Adrenal gland (tissue), 12 donors: Measurements from ENCODE around the gene MARCHF10. TPM values are rescaled to one million over a fixed set of nuclear protein-coding genes. Genes with fewer than 3 reads are reported as not detected.

ENCODE experiments used
- DNase-seq, 7 donors: peaks; one replicate each; pipeline ENCODE4 v3.0.0-alpha.2; 2019 to 2020
- H3K27ac ChIP-seq, 5 donors: fragments of 200-600 bp; sonication (generic) in 4 of 5; 1 replicate in 3 of 5; 2 replicates in 2 of 5; pipeline versions ENCODE4 v1.5.1 to v1.8.0; 2016 to 2020; ENCODE audit warnings: mild to moderate bottlenecking in 1 of 5
- H3K27me3 ChIP-seq: fragments of 200-600 bp; 2 replicates; pipeline ENCODE4 v1.8.0; 2021
- H3K36me3 ChIP-seq, 2 donors: fragments of 200-600 bp; replicated peaks in 1 of 2; 1 replicate in 1 of 2; 2 replicates in 1 of 2; pipeline versions ENCODE4 v1.5.1 to v1.8.0; 2018 to 2022
- H3K4me1 ChIP-seq, 2 donors: fragments of 200-600 bp; replicated peaks in 1 of 2; 1 replicate in 1 of 2; 2 replicates in 1 of 2; pipeline versions ENCODE4 v1.5.1 to v1.8.0; 2018 to 2021
- H3K4me3 ChIP-seq, 4 donors: fragments of 200-600 bp; sonication (generic) in 3 of 4; one replicate each; pipeline ENCODE4 v1.5.1; 2016 to 2018
- H3K9me3 ChIP-seq, 3 donors: fragments of 200-600 bp; sonication (generic) in 1 of 3; replicated peaks in 1 of 3; 1 replicate in 2 of 3; 2 replicates in 1 of 3; pipeline versions ENCODE4 v1.5.1 to v1.8.0; 2016 to 2021
- POLR2A ChIP-seq, 2 donors: fragments of 450-650 bp; IDR thresholded peaks; one replicate each; pipeline ENCODE4 v1.6.1; 2017; ENCODE audit warnings: antibody characterized with exemption in 2 of 2, mild to moderate bottlenecking in 2 of 2, moderate library complexity in 1 of 2
- WGBS, 4 donors: extraction: QIAGEN DNeasy Blood & Tissue Kit in 2 of 4; methylation state at CpG; one replicate each; pipeline versions ENCODE4 v1.1.5 to v1.1.7; 2013 to 2017; 5-methylcytosine and 5-hydroxymethylcytosine counted together
- intact Hi-C, 2 donors: fragments of 100-400 bp; cut with DNase I; formaldehyde crosslinking; loops; one replicate each; pipeline versions ENCODE4 v1.14.1 to v1.15.0; 2022 to 2023
- polyA plus RNA-seq, 3 donors: library from polyadenylated mRNA; stranded (reverse); fragments of 200-250 nt in 2 of 3; fragments of 350-450 nt in 1 of 3; fragmentation: Illumina TruSeq in 1 of 3; extraction: RNeasy Lipid Tissue Mini Kit (QIAGEN cat#74804) in 1 of 3; gene quantifications; one replicate each; pipeline ENCODE4 v1.2.3, GENCODE V29; 2013 to 2014
- total RNA-seq, 9 donors: library from RNA; depleted of rRNA in 4 of 9; stranded (reverse); fragments of >200 nt in 4 of 9; fragments of 120-200 nt in 1 of 9; fragmentation: NEBNext Ultra II Directional in 1 of 9; extraction: Animal tissue kit (Norgen Biotek cat#: 25700) in 1 of 9; gene quantifications; one replicate each; pipeline versions ENCODE4 v1.1.0 to v1.2.4, GENCODE V29; 2013 to 2023
- TF ChIP-seq, protein P1 (sequence below), 6 experiments: fragments of 450-650 bp in 4 of 6; fragments of 200-600 bp in 2 of 6; sonication (generic) in 1 of 6; IDR thresholded peaks; 1 replicate in 5 of 6; 2 replicates in 1 of 6; pipeline versions ENCODE4 v1.5.1 to v1.8.0; 2016 to 2021; ENCODE audit warnings: antibody characterized with exemption in 6 of 6, mild to moderate bottlenecking in 2 of 6, moderate library complexity in 1 of 6
- donor health status: healthy with polysubstance abuse.
- donor health status: Bipolar disorder and iron deficiency.
- donor health status: DM: yes; HTN: yes; CAD: no.
- donor health status: DM: no; HTN: no; CAD: no.
- donor health status: DM: no; HTN: no; CAD: no.
- donor health status: DM: yes; HTN: yes; CAD: no.

Gene MARCHF10
- total and polyA plus RNA-seq, 12 donors = 0.31 to 0.64 (median 0.43) TPM; not detected in 8

DNA sequence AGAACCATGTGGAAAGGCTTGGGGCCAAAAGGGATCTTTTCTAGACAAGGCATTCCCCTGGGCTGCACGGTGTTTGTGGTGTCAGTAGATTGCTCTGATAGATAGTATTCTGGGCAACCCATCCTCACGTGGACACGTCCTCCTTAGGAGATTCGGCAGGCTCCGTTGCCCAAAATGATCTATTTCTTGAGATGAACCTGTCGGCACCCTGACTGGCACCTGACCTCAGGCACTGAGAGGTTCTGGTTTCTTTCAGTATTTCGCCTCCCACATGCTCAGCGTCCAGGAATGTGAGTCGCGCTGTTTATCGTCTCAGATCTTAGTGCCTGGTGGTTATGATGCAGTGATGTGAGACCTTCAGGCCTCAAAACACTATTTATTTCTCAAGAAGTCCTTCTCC lies 89.7 kb downstream of the MARCHF10 start:
- H3K27ac ChIP-seq = no peak overlapping the region
- H3K36me3 ChIP-seq = no peaks in the 10 kb centered on the region
- DNase-seq = peak in 1 of 7 donors; percentile 15
- no peak overlapping the region for H3K4me3 ChIP-seq
- peaks cover 0 to 5% of the 10 kb centered on the region in 2 donors for H3K4me1 ChIP-seq
- intact Hi-C loops = no loop called here
- H3K27me3 ChIP-seq = no peaks in the 10 kb centered on the region
- 76 to 84% (median 80%) methylated on average over 11 of the region's 11 CpGs for WGBS, 4 donors
- TF ChIP-seq, protein P1, sequence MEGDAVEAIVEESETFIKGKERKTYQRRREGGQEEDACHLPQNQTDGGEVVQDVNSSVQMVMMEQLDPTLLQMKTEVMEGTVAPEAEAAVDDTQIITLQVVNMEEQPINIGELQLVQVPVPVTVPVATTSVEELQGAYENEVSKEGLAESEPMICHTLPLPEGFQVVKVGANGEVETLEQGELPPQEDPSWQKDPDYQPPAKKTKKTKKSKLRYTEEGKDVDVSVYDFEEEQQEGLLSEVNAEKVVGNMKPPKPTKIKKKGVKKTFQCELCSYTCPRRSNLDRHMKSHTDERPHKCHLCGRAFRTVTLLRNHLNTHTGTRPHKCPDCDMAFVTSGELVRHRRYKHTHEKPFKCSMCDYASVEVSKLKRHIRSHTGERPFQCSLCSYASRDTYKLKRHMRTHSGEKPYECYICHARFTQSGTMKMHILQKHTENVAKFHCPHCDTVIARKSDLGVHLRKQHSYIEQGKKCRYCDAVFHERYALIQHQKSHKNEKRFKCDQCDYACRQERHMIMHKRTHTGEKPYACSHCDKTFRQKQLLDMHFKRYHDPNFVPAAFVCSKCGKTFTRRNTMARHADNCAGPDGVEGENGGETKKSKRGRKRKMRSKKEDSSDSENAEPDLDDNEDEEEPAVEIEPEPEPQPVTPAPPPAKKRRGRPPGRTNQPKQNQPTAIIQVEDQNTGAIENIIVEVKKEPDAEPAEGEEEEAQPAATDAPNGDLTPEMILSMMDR (IDR thresholded peaks at IDR 0.05) = no peak
- TF ChIP-seq POLR2A (IDR thresholded peaks at IDR 0.05) = no peak
- no peaks in the 10 kb centered on the region for H3K9me3 ChIP-seq

DNA sequence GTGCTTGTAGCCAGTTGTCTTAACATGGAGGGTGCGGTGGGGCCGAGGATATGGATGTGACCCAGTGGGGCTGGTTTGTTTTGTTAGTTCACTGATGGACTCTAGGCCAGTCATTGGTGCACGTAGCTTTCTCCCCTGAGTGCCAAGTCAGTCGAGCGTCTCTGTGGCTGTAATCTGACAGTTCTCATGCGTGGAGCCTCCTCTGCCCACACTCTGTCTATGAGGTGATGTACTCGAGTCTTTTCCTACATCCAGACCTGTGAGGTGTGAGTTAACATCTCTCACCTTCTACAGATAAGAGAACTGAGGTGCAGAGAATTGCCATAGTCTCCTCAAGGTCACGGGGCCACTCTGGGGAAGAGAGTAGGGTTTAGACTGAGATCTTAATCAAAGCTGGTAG lies 90.2 kb downstream of the MARCHF10 start:
- no peaks in the 10 kb centered on the region for H3K36me3 ChIP-seq
- no peak for TF ChIP-seq POLR2A (IDR thresholded peaks at IDR 0.05)
- TF ChIP-seq, protein P1 (IDR thresholded peaks at IDR 0.05) = no peak
- WGBS, 4 donors = 88 to 94% (median 91%) methylated on average over 8 of the region's 8 CpGs
- DNase-seq = peak in 1 of 7 donors; percentile 13
- H3K4me1 ChIP-seq = peaks cover 0 to 3% of the 10 kb centered on the region in 2 donors
- H3K27ac ChIP-seq = no peak overlapping the region
- H3K9me3 ChIP-seq = no peaks in the 10 kb centered on the region
- intact Hi-C loops = no loop called here
- H3K27me3 ChIP-seq = no peaks in the 10 kb centered on the region
- H3K4me3 ChIP-seq = no peak overlapping the region

DNA sequence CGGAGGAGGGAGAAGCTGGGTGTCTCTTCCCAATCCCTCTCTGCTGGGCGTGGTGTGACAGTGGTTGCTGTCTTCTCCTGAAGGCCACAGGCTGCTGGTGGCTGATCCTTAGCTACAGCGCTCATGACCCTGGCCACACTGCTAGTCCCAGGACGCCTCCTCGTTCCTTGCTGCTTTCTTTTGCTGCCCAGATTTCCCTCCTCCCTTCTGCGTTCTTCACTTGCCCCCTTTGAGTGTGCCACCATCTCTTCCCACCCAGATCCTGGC lies 90.6 kb downstream of the MARCHF10 start:
- intact Hi-C loops = no loop called here
- TF ChIP-seq, protein P1 (IDR thresholded peaks at IDR 0.05) = no peak
- TF ChIP-seq POLR2A (IDR thresholded peaks at IDR 0.05) = no peak
- 91 to 97% (median 95%) methylated on average over 4 to 6 of the region's 6 CpGs for WGBS, 4 donors

DNA sequence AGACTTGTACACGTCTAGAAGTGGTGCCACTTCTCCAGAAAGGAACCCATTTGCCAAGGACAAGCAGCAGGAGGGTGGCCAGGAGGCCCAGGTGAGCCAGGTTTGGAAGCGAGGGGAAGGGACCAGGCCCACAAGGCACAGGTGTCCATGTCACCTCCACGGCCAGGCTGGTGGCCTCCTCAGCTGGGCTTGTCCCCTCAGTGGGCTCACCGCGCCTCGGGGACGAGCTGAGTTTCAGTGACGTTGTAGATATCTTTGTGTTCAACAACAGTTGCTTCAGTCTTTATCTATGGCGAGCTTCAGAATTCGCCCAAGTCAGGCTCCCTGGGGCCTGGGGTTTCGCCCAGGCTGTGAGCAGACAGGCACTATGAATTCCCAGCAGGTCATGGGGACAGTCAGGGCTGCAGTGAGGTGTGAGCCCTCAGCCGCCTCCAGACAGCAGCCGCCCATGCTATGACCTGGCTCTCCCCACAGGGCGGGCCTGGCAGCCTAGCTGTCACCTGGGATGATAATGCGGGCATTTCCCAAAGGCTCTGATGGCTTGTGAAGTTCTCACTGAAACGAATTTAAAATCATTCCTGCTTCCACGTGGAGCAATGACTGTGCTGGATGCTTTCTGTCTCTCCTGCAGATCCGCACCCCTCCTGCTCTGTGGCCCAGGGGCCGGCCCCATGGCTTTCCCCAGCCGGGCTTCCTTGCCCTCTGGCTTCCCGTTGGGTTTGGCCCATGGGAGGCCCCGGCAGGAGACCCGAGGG lies 91.1 kb downstream of the MARCHF10 start:
- intact Hi-C loops = no loop called here
- H3K4me3 ChIP-seq = no peak overlapping the region
- H3K9me3 ChIP-seq = no peaks in the 10 kb centered on the region
- H3K4me1 ChIP-seq = peaks cover 0 to 6% of the 10 kb centered on the region in 2 donors
- DNase-seq = peak in 1 of 7 donors; percentile 29
- WGBS, 4 donors = 93 to 98% (median 96%) methylated on average over 9 to 23 of the region's 23 CpGs
- no peaks in the 10 kb centered on the region for H3K36me3 ChIP-seq
- H3K27me3 ChIP-seq = no peaks in the 10 kb centered on the region
- H3K27ac ChIP-seq = no peak overlapping the region
- TF ChIP-seq, protein P1 (IDR thresholded peaks at IDR 0.05) = no peak
- no peak for TF ChIP-seq POLR2A (IDR thresholded peaks at IDR 0.05)

More for the DNA sequence above, 90.6 kb downstream of the MARCHF10 start:
- Histone ChIP-seq H3K27me3 (no peaks in the 10 kb centered on the region), H3K4me3 (no peak overlapping the region), H3K4me1 (peaks cover 0 to 1% of the 10 kb centered on the region in 2 donors), H3K27ac (no peak overlapping the region), H3K36me3 (no peaks in the 10 kb centered on the region), H3K9me3 (no peaks in the 10 kb centered on the region)
- DNase-seq = no peak
